HG03442 (cell line): ENCODE results near the gene ZNF280C.
"Not testable (repeated sequence)": the region's sequence is repeated elsewhere in the genome, so short reads cannot be mapped to it uniquely, and the experiment has no call there.

Experiments used
- ATAC-seq: cut with Tn5 transposase; IDR thresholded peaks from one replicate; pipeline ENCODE4 v1.9.1; 2021; ENCODE audit warnings: mild to moderate bottlenecking, moderate library complexity; ENCODE audit not compliant: unreplicated experiment

Gene ZNF280C

DNA sequence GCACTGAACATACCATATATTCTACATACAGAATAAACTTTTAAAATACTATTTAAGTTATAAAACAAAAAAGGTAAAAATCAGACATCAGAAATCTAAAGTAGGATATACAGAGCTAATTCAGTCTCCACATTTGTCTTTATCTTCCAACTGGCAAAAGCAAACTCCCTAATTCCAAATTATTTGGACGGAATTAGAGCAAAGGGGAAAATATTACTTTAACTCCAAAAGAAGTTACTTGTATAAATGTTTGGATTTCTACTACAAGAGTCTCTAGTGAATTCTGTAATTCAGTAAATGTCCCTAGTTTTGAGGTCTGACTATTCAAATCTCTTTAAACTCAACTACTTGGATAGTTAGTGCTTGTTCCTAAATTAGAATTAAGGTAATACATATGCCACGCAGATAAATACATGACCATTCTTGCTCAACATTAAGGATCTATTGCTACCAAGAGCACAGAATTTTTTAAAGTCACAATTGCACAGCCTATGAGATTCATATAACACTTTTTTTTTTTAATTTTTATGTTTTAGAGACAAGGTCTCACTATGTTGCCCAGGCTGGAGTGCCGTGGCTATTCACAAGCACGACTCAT, 7.3 kb downstream of the ZNF280C start:
- ATAC-seq = no peak

DNA sequence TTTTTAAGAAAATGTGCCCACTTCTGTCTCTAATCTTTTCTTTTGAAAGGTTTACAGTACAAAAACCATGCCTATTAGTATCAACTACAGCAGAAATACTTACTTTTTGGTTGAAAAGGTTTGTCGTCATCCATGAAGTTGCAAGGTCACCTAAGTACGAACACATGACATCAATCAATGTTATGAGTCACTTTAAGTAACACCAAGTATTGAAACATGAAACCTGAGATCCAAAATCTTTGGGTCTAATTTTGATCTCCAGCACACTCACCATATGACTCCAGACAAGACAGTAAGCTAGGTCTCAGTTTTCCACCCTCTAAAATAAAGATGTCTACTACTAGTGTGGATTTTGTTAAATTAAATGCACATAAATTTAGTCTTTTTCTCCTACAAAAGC, 8.4 kb downstream of the ZNF280C start:
- no peak for ATAC-seq

DNA sequence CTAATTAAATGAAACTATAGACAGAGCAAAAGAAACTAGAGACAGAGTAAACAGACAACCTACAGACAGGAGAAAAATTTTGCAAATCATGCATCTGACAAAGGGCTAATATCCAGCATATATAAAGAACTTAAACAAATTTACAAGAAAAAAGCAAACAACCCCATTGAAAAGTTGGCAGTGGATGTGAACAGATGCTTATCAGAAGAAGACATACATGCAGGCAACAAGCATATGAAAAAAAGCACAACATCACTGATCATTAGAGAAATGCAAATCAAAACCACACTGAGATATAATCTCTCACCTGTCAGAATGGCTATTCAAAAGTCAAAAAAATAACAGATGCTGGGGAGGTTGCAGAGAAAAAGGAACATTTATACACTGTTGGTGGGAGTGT, 14.8 kb downstream of the ZNF280C start:
- ATAC-seq = no peak

DNA sequence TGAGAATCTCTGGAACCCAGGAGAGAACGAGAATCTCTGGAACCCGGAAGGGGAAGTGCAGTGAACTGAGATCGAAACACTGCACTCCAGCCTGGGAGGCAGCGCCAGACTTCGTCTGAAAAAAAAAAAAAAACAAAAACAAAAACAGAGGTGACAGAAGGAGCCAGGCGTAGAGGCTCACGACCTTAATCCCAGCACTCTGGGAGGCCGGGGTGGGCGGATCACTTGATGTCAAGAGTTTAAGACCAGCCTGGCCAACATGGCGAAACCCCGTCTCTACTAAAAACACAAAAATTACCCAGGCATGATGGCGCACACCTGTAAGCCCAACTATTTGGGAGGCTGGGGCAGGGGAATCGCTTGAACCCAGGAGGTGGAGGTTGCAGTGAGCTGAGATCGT, 17.0 kb downstream of the ZNF280C start:
- ATAC-seq = no peak

DNA sequence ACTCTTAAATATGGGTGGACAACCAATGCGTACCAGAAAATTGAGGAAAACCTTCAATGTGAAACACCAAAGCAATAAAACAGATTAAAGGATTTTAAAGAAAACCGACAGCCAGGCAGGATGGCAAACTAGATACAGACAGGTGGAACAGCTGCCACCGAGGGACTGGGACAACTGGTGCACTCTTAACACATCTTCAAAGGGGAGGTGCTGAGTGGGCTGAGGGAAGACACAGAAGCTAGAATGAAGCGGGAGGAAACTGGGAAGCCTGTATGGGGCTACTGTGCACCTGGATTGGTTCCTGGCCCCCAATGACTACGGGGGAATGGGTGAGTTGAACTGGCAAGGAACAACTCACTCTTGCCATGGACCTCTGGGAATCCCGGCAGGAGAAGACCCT, 20.7 kb downstream of the ZNF280C start:
- ATAC-seq = no peak

DNA sequence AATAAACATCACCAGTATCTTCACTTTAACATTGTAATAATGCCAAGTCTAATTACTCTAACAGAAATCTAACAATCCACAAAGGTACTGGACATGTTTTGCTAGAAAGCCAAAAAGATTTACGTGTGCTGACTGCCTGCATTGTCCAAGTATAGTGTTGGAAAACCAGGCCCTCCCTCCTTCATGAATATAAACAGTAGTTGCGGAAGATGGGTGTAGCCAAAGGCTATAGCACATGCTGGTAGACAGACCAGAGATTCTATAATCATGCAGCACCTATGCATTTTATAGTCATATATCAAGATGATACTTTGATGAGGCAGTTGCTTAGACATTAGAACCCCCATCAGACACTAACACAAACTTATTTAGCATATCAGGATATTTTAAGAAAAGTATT, 22.6 kb downstream of the ZNF280C start:
- ATAC-seq = no peak

DNA sequence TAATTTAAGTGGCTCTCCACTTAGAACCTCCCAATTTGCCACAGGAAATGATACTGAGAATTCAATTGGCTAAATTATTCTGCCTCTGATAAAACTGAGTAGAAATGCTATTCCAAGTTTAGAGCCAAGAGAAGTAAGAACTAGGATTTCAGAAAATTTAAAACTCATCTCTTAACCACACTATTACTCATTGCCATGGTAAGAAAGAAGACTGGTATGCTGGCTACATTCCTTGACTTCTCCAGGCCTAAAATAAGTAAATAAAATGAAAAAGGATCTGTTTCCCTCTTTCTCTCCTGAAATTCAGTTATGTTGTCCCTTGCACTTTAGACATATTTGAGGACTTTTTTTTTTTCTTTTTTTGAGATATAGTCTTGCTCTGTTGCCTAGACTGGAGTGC, 23.3 kb downstream of the ZNF280C start:
- ATAC-seq = no peak

DNA sequence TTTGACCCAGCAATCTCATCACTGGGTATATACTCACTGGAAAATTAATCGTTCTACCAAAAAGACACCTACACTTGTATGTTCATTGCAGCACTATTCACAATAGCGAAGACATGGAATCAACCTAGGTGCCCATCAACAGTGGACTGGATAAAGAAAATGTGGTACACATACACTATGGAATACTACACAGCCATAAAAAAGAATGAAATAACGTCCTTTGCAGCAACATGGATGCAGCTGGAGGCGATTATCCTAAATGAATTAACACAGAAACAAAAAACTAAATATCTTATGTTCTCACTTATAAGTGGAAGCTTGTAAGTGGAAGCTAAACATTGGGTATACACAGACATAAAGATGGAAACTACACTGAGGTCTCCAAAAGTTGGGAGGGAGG, 37.5 kb downstream of the ZNF280C start:
- ATAC-seq = not testable (repeated sequence)

DNA sequence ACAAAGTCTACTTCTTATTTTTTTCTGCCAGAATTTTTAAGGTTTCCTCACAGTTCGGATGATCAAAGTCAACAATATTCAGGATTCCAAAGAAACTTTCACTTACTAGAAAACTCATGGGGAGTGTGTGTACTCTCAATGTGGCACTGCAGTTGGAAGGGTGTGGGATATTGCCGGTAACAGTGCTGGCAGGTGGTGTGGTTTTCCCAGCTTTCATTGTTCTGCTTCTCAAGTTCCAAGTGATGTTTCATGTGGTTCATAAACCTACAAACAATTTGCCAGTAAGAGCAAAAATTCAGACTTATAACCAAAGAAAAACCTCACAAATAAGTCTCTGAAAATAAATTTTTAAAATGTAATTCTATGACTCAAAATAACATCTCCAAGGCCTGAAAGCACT, 39.8 kb downstream of the ZNF280C start:
- no peak for ATAC-seq

DNA sequence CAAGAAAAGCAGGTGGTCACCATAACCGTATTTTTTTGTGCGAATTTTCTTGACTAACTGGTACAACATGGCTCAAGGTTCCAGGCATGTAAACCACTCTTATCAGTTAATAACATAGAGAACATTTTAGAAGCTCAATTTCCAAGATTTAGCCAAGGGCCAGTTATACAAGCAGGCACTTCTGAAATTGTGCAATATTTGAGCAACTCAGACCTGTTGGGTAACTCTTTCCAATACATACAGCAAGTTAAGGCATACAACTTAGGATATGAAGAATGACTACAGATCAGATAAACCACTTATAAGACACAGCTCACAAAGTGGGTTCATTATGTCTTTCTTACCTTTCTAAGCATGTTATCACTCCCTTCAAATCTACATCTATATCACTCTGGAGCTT, 43.9 kb downstream of the ZNF280C start:
- no peak for ATAC-seq

DNA sequence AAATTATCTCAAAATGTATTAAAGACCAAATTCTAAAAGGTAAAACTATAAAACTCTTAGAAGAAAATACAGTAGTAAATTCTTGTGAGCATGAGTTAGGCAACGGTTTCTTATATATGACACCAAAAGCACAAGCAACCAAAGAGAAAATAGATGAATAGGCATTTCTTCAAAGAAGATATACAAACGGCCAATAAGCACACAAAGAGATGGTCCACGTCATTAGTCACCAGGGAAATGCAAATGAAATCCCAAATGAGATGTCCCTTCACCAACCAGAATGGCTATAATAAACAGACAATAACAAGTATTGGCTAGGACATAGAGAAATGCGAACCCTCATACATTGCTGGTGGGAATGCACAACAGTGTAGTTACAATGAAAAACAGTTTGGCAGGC, 52.4 kb downstream of the ZNF280C start:
- ATAC-seq = no peak

DNA sequence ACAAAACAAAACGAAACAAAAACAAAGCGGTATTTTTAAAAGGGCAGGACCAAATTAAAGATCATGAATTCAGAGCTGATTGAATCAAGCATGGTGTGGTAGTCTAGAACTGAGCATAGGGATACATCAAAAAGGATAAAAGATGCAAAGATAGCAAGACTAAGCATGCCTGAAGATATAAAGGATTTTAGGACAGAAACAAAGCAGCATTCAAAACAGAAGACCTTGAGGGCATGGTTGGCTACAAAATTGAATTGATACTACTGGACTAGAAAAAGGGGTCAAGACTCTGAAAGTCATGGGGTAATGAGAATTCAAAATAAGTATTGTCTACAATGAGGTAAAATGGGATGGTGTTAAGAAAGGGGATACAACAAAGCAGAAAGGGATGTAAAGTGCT, 55.3 kb downstream of the ZNF280C start:
- no peak for ATAC-seq

DNA sequence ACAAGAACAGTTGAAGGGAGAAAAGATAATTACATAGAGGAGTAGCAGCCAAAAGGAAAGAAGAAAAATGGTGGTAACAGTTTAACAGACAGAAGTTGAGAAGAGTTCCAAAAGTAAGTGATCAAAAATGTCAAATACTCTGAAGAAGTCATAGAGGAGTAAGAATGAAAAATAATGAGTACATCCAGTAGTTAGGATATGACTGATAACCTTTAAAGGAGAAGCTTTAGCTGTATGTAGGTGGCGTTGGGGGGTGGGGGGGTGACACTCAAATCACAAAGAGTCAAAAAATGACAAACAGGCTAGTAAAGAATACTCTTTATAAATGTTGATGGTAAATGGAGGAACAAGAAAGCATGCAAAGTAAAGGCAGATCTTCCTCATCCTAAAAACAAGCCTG, 56.3 kb downstream of the ZNF280C start:
- ATAC-seq = peak; percentile 52

DNA sequence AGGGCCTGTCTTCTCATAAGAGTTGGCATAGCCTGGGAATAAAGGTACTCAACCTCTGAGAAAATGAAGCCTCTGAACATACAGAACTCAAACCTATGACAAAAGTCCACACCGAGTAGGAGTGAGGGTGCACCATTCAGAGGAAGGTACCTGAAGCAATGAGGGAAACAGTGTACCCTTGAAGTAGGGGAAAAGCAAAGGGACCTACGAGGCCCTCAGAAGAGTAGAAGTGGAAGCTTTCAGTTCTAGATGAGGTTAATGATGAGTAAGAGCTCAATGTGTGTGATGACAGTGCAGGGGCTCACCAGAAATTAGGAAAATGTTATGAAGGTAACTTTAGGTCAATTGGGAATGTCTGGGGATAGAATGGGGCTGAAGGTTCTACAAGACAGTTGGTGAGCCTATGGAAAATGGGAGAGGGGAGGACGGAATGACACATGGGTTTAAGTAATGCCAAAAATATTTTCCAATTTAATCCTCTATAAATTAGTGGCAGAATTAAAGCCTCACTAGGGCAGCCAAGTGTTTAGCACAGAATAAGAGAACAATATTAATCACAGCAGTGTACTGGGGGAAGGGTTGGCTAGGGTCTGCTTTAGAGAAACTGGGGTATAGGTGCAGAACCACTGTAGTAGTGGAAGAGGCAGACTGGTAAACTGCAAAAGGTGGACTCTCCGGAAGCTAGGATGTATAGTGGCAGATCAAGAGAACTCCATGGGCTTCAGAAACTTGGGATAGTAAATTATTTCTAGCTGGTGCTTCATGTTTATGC, 57.1 kb downstream of the ZNF280C start:
- no peak for ATAC-seq

DNA sequence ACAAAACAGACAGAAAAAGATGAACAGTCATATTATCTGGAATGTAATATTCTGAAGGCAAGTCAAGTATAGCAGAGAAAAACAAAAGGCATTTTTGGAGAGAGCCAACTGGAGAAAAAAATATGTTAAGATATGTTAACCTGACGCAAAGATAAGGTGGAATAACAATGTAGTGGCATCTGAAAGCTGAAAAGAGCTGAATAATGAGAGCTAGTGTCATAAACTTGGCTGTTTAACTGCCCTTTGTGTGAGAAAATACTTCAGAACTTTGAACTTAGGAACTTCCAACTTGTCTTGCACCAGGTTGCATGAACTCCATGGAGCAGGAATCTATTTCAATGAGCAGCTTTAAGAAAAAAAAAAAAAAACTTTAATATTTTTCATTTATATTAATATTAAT, 64.1 kb downstream of the ZNF280C start:
- no peak for ATAC-seq

DNA sequence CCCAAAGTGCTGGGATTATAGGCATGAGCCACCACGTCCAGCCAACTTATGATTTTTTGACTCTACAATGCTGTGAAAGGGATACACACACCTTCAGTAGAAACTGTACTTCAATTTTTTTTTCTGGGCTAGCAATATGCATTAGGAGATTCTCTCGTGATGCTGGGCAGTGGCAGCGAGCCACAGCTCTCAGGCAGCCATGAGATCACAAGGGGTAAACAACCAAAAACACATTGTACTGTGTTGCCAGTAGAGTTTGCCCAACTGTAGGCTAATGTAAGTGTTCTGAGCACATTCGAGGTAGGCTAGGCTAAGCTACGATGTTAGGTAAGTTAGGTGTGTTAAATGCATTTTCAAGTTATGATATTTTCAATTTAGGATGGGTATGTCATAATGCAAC, 71.2 kb downstream of the ZNF280C start:
- ATAC-seq = no peak

DNA sequence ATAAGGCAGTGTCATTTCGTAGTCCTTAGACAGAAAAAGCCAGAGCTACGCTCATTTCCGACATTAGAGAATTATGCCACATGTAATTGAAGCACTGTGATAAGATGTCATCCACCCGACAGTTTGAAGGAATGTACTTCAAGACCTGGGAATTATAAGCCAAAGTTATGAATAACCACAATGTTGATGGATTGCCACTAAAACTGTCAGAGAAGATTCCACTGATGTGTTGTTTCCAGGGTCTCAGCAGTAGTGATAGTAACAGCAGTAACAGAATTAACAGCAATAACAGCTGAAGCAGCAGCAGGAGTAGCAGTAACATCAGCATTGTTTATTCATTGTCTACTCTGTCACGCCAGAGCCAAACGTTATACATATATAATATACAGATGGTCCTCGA, 72.2 kb downstream of the ZNF280C start:
- no peak for ATAC-seq

DNA sequence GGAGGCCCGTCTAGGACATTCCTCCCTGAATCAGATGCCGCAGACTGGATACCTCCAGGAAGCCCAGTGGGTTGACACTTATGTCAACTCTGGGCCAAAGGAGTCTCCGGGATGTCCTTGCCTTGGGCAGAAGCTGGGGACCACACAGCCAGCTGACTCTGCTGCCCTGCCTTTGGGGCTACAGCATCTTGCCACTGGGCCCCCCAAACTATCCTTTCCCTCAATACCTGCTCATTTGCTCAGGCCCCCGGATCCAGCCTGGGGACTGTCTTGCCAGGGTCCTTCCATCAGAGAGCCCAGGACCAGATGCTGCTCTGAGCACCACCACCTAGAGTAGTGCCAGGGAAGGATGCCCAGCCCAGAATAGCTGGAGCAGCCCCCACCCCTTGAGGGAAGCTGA, 77.9 kb downstream of the ZNF280C start:
- ATAC-seq = no peak

DNA sequence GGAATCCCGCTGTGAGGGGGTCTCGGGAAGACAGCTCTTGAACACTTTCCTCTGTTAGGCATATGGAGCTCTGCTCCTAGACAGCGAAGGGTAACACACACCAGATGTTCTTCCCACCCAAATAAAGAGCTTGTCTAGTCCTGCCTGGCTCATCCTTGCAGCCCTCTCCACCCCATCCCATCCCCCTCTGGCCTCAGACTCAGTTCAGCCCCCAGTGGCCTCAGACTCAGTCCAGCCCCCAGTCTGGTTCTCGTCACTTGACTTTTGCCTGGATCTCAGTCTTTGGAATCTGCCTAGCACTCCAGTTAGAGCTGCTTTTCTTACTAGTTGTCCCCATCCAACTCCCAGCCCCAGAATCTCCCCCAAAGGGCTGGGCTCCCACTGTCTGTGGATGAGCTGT, 82.0 kb downstream of the ZNF280C start:
- no peak for ATAC-seq

DNA sequence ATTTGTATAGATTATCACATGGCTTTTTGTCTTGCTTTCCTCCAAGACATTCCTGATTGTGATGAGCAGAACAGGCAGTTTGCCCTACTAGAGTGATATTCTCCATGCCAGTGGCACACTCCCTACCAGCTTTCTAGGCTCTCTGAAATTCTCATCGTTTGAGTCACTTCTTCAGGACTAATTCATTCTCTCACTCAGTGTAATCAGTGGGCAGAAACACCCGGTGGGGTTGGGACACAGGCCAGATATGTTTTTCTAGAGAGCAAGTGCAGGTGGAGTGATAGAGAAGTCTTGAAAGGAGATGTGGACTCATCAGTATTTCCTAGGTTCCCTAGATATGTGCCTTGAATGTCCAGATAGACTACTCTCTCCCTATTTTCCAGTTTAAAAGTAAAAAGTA, 83.8 kb downstream of the ZNF280C start:
- ATAC-seq = no peak

DNA sequence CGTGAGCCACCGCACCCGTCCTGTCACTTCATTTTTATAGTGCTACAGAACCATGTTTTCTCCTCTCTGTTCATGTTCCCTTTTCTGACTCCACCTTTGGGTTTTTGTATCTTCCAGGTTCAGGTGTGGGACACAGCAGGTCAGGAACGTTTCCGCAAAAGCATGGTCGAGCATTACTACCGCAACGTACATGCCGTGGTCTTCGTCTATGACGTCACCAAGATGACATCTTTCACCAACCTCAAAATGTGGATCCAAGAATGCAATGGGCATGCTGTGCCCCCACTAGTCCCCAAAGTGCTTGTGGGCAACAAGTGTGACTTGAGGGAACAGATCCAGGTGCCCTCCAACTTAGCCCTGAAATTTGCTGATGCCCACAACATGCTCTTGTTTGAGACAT, 84.5 kb downstream of the ZNF280C start:
- ATAC-seq = no peak

DNA sequence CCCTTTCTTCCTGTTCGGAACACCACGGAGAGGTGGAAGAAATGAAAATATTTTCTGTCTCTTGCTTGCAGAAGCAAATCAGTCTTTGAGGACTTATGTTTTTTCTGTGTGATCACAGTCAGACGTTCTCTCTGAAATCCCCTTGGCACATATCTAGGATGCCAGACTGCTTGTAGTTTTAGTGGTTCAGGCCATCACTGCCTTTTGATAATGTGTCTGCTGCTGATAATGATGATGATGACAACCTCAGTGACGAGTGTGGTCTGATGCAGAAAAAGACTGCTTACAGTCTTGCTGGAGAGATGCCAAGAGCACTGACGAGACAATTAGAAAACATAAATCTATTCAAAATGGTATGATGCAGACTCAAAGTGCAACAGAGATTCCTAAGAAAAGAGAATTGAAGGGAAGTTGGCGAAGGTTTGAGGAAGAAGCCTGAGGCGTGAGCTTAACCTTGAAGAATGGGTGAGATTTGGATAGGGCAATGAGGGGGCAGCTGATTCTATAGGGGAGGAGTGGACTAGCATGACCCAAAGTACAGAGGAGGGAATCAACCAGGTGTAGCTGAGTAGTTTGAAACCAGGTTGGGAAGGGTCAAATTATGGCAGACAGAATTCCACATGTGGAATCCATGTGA, 89.0 kb downstream of the ZNF280C start:
- ATAC-seq = no peak
